Measurements from ENCODE around the gene ZBTB38. TPM values are rescaled to one million over a fixed set of nuclear protein-coding genes. Genes with fewer than 3 reads are reported as not detected.

The ZBTB38 gene
- total RNA-seq, 3 donors from 2014 or later (not counting 1 experiment from before 2014, with no cell fraction given): 40.3 to 68.3 (median 56.7) TPM

GRCh38 chr3:141392416-141392815 is 24.1 kb downstream of the ZBTB38 start:
- ATAC-seq: no peak
- no peak for TF ChIP-seq CTCF (IDR thresholded peaks at IDR 0.05)

GRCh38 chr3:141392897-141393734 is 24.8 kb downstream of the ZBTB38 start:
- WGBS (ENCODE audit: insufficient coverage): 95% methylated on average over 6 of the region's 6 CpGs
- H3K4me1 ChIP-seq (ENCODE audit: control insufficient read depth, insufficient read depth, low read length): no peaks in the 10 kb centered on the region
- no peaks in the 10 kb centered on the region for H3K9me3 ChIP-seq (ENCODE audit: control insufficient read depth, insufficient read depth, low read length)
- peaks cover 0 to 2% of the 10 kb centered on the region in 2 donors for H3K9me3 Mint-ChIP-seq
- no peak for TF ChIP-seq CTCF (IDR thresholded peaks at IDR 0.05)
- peaks cover 4 to 5% of the 10 kb centered on the region in 2 donors for H3K4me1 Mint-ChIP-seq
- H3K27ac ChIP-seq (ENCODE audit: low read length): no peak overlapping the region
- H3K27me3 Mint-ChIP-seq (ENCODE audit: low read depth in 2 of 2): peaks cover 4 to 21% of the 10 kb centered on the region in 2 donors
- no peak overlapping the region for H3K4me3 Mint-ChIP-seq
- intact Hi-C loops (cut with micrococcal nuclease): no loop called here
- no peak overlapping the region for H3K4me3 ChIP-seq (ENCODE audit: low read length)
- DNase-seq: no peak
- peaks cover 6% of the 10 kb centered on the region for H3K36me3 Mint-ChIP-seq
- no peaks in the 10 kb centered on the region for H3K27me3 ChIP-seq (ENCODE audit: control insufficient read depth, insufficient read depth, low read length)
- no peaks in the 10 kb centered on the region for H3K36me3 ChIP-seq (ENCODE audit: control insufficient read depth, insufficient read depth, low read length)
- H3K27ac Mint-ChIP-seq: no peak overlapping the region
- ATAC-seq: no peak

More at GRCh38 chr3:141392416-141392815, 24.1 kb downstream of the ZBTB38 start:
- Histone ChIP-seq H3K4me1 (ENCODE audit: control insufficient read depth, insufficient read depth, low read length) (no peaks in the 10 kb centered on the region), H3K27me3 (ENCODE audit: control insufficient read depth, insufficient read depth, low read length) (no peaks in the 10 kb centered on the region), H3K4me3 (ENCODE audit: low read length) (no peak overlapping the region), H3K27ac (ENCODE audit: low read length) (no peak overlapping the region), H3K36me3 (ENCODE audit: control insufficient read depth, insufficient read depth, low read length) (no peaks in the 10 kb centered on the region), H3K9me3 (ENCODE audit: control insufficient read depth, insufficient read depth, low read length) (no peaks in the 10 kb centered on the region)
- Mint-ChIP-seq H3K36me3 (peaks cover 6% of the 10 kb centered on the region), H3K4me1 (peaks cover 4 to 5% of the 10 kb centered on the region in 2 donors), H3K27ac (no peak overlapping the region), H3K9me3 (peaks cover 0 to 2% of the 10 kb centered on the region in 2 donors), H3K27me3 (ENCODE audit: low read depth in 2 of 2) (peaks cover 4 to 20% of the 10 kb centered on the region in 2 donors), H3K4me3 (no peak overlapping the region)
- no peak for DNase-seq
- WGBS (ENCODE audit: insufficient coverage): 95% methylated on average over 5 of the region's 5 CpGs
- intact Hi-C loops (cut with micrococcal nuclease): no loop called here

DNA sequence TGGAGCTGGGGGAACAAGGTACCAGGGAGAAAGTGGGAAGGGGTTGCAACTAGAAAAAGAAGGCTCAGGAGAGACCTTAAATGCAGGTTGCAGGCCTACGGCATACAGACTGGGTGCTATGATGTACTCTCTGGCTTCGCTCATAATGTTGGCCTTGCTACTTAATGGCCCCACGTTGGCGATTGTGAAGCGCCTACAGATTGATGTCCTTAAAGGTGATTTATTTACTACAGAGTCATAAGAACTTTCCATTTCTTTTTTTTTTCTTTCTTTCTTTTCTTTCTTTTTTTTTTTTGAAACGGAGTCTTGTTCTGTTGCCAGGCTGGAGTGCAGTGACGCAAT is 25.4 kb downstream of the ZBTB38 start:
- no peaks in the 10 kb centered on the region for H3K4me1 ChIP-seq (ENCODE audit: control insufficient read depth, insufficient read depth, low read length)
- no peaks in the 10 kb centered on the region for H3K36me3 ChIP-seq (ENCODE audit: control insufficient read depth, insufficient read depth, low read length)
- peaks cover 3% of the 10 kb centered on the region in 2 donors for H3K4me1 Mint-ChIP-seq
- H3K27ac ChIP-seq (ENCODE audit: low read length): no peak overlapping the region
- no peak for TF ChIP-seq CTCF (IDR thresholded peaks at IDR 0.05)
- H3K4me3 ChIP-seq (ENCODE audit: low read length): no peak overlapping the region
- H3K27ac Mint-ChIP-seq: no peak overlapping the region
- H3K27me3 ChIP-seq (ENCODE audit: control insufficient read depth, insufficient read depth, low read length): no peaks in the 10 kb centered on the region
- intact Hi-C loops (cut with micrococcal nuclease): no loop called here
- DNase-seq: no peak
- no peaks in the 10 kb centered on the region for H3K9me3 ChIP-seq (ENCODE audit: control insufficient read depth, insufficient read depth, low read length)
- H3K9me3 Mint-ChIP-seq: peaks cover 0 to 2% of the 10 kb centered on the region in 2 donors
- no peak for ATAC-seq
- H3K4me3 Mint-ChIP-seq: no peak overlapping the region
- WGBS (ENCODE audit: insufficient coverage): 92% methylated on average over 7 of the region's 7 CpGs
- H3K27me3 Mint-ChIP-seq (ENCODE audit: low read depth in 2 of 2): peaks cover 4 to 21% of the 10 kb centered on the region in 2 donors
- peaks cover 6% of the 10 kb centered on the region for H3K36me3 Mint-ChIP-seq

All from natural killer cell (primary cell).